Mesenchymal stem cell (in vitro differentiated cells and primary cell): ENCODE results near the gene SYT9.

ENCODE experiments used
- DNase-seq: peaks from one replicate; pipeline ENCODE4 v3.0.0-alpha.2; 2013
- H2AFZ ChIP-seq: one replicate; pipeline ENCODE4 v1.6.1; 2013; ENCODE audit warnings: low read depth, mild to moderate bottlenecking, control low read depth, inconsistent platforms, low read length, moderate library complexity
- H2AK5ac ChIP-seq: 2 replicates; pipeline ENCODE4 v1.6.1; 2013; ENCODE audit warnings: low read length, moderate library complexity, mild to moderate bottlenecking, inconsistent platforms; ENCODE audit not compliant: severe bottlenecking
- H2BK120ac ChIP-seq: one replicate; pipeline ENCODE4 v1.6.1; 2013; ENCODE audit warnings: low read depth, mild to moderate bottlenecking, inconsistent platforms, low read length, moderate library complexity
- H2BK12ac ChIP-seq, 2 experiments: one replicate each; pipeline ENCODE4 v1.6.1; 2013; ENCODE audit warnings: inconsistent platforms in 2 of 2, low read length in 2 of 2, mild to moderate bottlenecking in 2 of 2, moderate library complexity in 2 of 2, control low read depth in 1 of 2
- H2BK15ac ChIP-seq: one replicate; pipeline ENCODE4 v1.6.1; 2013; ENCODE audit warnings: mild to moderate bottlenecking, low read depth, inconsistent platforms; ENCODE audit not compliant: poor library complexity, severe bottlenecking
- H2BK5ac ChIP-seq: 2 replicates; pipeline ENCODE4 v1.6.1; 2013; ENCODE audit warnings: low read depth, mild to moderate bottlenecking, low read length, control low read depth, inconsistent platforms; ENCODE audit not compliant: poor library complexity, severe bottlenecking
- H3K14ac ChIP-seq, 2 experiments: one replicate each; pipeline ENCODE4 v1.6.1; 2013; ENCODE audit warnings: inconsistent platforms in 2 of 2, low read length in 2 of 2, control low read depth in 1 of 2, mild to moderate bottlenecking in 1 of 2, moderate library complexity in 1 of 2
- H3K18ac ChIP-seq, 2 experiments: one replicate each; pipeline ENCODE4 v1.6.1; 2013; ENCODE audit warnings: inconsistent platforms in 2 of 2, low read length in 2 of 2, control low read depth in 1 of 2, low read depth in 1 of 2, mild to moderate bottlenecking in 1 of 2
- H3K23ac ChIP-seq, 2 experiments: one replicate each; pipeline ENCODE4 v1.6.1; 2013; ENCODE audit warnings: inconsistent platforms in 2 of 2, low read length in 2 of 2, mild to moderate bottlenecking in 2 of 2, moderate library complexity in 2 of 2, control low read depth in 1 of 2
- H3K27ac ChIP-seq: 2 replicates; pipeline ENCODE4 v1.5.1; 2013; ENCODE audit warnings: mild to moderate bottlenecking, moderate library complexity, low read length, control low read depth, inconsistent platforms; ENCODE audit not compliant: poor library complexity, severe bottlenecking
- H3K27me3 ChIP-seq, 2 experiments: 2 replicates each; pipeline versions ENCODE4 v1.6.1 to v1.7.0; 2013; ENCODE audit warnings: low read length in 2 of 2, mild to moderate bottlenecking in 2 of 2, moderate library complexity in 2 of 2, control low read depth in 1 of 2, inconsistent platforms in 1 of 2; ENCODE audit not compliant: control insufficient read depth in 1 of 2, insufficient read depth in 1 of 2
- H3K36me3 ChIP-seq, 2 experiments: 2 replicates each; pipeline versions ENCODE4 v1.6.1 to v1.7.0; 2013; ENCODE audit warnings: low read length in 2 of 2, control low read depth in 1 of 2, inconsistent platforms in 1 of 2, low read depth in 1 of 2, mild to moderate bottlenecking in 1 of 2; ENCODE audit not compliant: insufficient read depth in 2 of 2, control insufficient read depth in 1 of 2
- H3K4ac ChIP-seq, 2 experiments: one replicate each; pipeline ENCODE4 v1.6.1; 2013; ENCODE audit warnings: inconsistent platforms in 2 of 2, low read length in 2 of 2, mild to moderate bottlenecking in 2 of 2, moderate library complexity in 2 of 2, control low read depth in 1 of 2, low read depth in 1 of 2
- H3K4me1 ChIP-seq: 2 replicates; pipeline ENCODE4 v1.6.1; 2013; ENCODE audit warnings: low read depth, low read length, control low read depth; ENCODE audit not compliant: control insufficient read depth, insufficient read depth
- H3K4me2 ChIP-seq: 2 replicates; pipeline ENCODE4 v1.6.1; 2013; ENCODE audit warnings: low read length, mild to moderate bottlenecking, inconsistent platforms; ENCODE audit not compliant: poor library complexity, severe bottlenecking
- H3K4me3 ChIP-seq, 2 experiments: 2 replicates each; pipeline versions ENCODE4 v1.5.1 to v1.7.0; 2013; ENCODE audit warnings: low read length in 2 of 2, mild to moderate bottlenecking in 2 of 2, control low read depth in 1 of 2, low read depth in 1 of 2; ENCODE audit not compliant: insufficient read depth in 1 of 2
- H3K79me1 ChIP-seq: replicated peaks from 2 replicates; pipeline ENCODE4 v1.6.1; 2013; ENCODE audit warnings: mild to moderate bottlenecking, control low read depth, low read length, inconsistent platforms; ENCODE audit not compliant: poor library complexity, severe bottlenecking
- H3K9ac ChIP-seq: 2 replicates; pipeline ENCODE4 v1.7.0; 2013; ENCODE audit warnings: mild to moderate bottlenecking, low read length, moderate library complexity
- H3K9me3 ChIP-seq: 2 replicates; pipeline ENCODE4 v1.7.0; 2013; ENCODE audit warnings: mild to moderate bottlenecking, low read length; ENCODE audit not compliant: control insufficient read depth
- H4K8ac ChIP-seq: one replicate; pipeline ENCODE4 v1.6.1; 2013; ENCODE audit warnings: inconsistent platforms, mild to moderate bottlenecking, low read length, moderate library complexity
- H4K91ac ChIP-seq: one replicate; pipeline ENCODE4 v1.6.1; 2013; ENCODE audit warnings: mild to moderate bottlenecking, low read length, inconsistent platforms
- WGBS: methylation state at CpG from one replicate; pipeline ENCODE4 v1.1.7; 2013; ENCODE audit warnings: mixed read lengths; 5-methylcytosine and 5-hydroxymethylcytosine counted together

Gene SYT9

DNA sequence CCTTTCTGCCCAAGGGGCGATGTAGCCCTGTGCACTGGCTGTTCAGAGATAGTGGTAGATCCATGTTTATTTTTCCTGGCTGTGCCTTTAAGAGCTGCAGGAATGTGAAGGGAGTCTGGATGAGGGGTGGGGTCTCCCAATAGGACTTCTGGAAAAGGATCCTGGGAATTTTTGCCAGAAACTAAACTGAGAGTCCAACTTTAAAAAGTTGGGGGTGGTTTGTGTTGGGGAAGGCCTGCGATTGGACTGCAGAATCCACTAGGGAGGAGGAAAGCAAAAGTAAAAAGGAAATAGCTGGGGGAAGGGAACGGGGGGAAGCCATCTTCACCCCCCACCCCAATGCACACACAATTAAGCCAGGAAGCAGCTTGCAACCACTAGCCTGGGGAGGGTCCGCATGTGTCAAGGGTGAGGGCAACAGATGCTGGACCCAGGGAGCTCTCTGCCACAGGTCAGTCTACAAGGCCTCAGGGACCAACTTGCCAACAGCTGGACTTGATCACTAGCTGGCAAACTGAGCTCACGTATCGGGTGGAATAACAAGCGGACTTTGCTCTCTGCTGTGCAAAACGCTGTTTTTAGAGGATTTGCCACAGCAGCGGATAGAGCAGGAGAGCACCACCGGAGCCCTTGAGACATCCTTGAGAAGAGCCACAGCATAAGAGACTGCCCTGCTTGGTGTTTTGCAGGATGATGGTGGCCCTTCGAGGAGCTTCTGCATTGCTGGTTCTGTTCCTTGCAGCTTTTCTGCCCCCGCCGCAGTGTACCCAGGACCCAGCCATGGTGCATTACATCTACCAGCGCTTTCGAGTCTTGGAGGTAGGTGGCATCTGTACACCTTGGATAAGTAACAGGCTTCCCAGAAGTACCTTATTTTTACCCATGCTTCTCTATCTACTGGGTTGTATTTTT is 233.7 kb downstream of the SYT9 start, which contains the start of gene OLFML1:
OLFML1 (plus strand) TSS at position 321 of the 912 bp plus-strand sequence; CDS start at position 691, 370 bp downstream.
- H2BK15ac ChIP-seq, result no peak within 1 kb of the TSS
- WGBS, result 78% methylated on average over 14 of the region's 15 CpGs
- H2AFZ ChIP-seq, result no peak within 1 kb of the TSS
- H3K27ac ChIP-seq, result no peak within 1 kb of the TSS
- no peak within 1 kb of the TSS for H3K14ac ChIP-seq
- H2BK12ac ChIP-seq, result peak within 1 kb of the TSS in 1 of 2 experiments; percentile 11
- no peaks in the 10 kb centered on the region for H3K9me3 ChIP-seq
- peaks cover 0 to 16% of the 10 kb centered on the region in 2 experiments for H3K36me3 ChIP-seq
- no peak within 1 kb of the TSS for H3K4me2 ChIP-seq
- H4K91ac ChIP-seq, result no peak within 1 kb of the TSS
- H3K23ac ChIP-seq, result no peak within 1 kb of the TSS
- DNase-seq, result no peak
- H2BK120ac ChIP-seq, result no peak within 1 kb of the TSS
- no peaks in the 10 kb centered on the region for H3K79me1 ChIP-seq
- H3K4me1 ChIP-seq, result no peaks in the 10 kb centered on the region
- no peak within 1 kb of the TSS for H2BK5ac ChIP-seq
- no peak within 1 kb of the TSS for H3K4ac ChIP-seq
- no peak within 1 kb of the TSS for H4K8ac ChIP-seq
- H3K27me3 ChIP-seq, result no peaks in the 10 kb centered on the region
- no peak within 1 kb of the TSS for H3K18ac ChIP-seq
- H2AK5ac ChIP-seq, result no peak within 1 kb of the TSS
- H3K9ac ChIP-seq, result peak within 1 kb of the TSS; percentile 87
- peak within 1 kb of the TSS in 1 of 2 experiments; percentile 88 for H3K4me3 ChIP-seq

DNA sequence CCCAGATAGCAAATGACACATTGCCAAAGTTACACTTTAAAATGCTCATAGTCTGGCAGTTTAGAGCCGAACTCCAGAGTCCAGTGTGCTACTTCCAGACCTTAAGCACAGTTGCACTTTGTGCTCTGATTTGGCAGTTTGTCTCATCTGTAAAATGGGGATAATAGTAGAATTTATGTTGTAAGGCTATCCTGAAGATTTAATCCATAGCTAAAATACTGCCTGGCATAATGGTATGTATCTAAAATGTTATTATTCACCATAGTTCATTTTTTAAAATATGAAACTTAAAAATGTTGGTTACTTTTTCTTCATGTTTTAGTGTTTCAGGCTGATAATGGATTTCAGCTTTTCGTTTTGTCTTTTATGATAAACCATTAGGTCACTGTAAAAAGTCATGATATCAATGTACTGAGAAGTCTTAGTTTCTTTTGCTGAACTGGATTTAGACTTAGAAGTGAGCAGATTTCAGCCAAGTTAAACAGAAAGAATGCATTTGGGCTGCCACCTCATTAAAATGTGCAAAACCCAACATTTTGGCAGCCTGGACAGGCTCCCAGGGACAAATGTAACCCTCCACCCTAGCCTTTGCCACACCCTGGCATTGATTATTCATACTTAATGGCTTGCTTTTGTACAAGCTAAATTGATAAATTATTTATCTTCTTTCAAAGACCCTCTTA is 234.5 kb downstream of the SYT9 start:
- Histone ChIP-seq H2BK120ac (no peak overlapping the region), H3K36me3 (peaks cover 0 to 19% of the 10 kb centered on the region in 2 experiments), H3K9ac (peak overlapping the region; percentile 87), H4K8ac (no peak overlapping the region), H2BK12ac (no peak overlapping the region), H2AFZ (no peak overlapping the region), H3K4me2 (no peak overlapping the region), H3K14ac (no peak overlapping the region), H3K18ac (no peak overlapping the region), H3K27ac (no peak overlapping the region), H2BK5ac (no peak overlapping the region), H3K79me1 (no peaks in the 10 kb centered on the region), H3K4me1 (no peaks in the 10 kb centered on the region), H3K4me3 (peak overlapping the region in 1 of 2 experiments; percentile 88), H4K91ac (no peak overlapping the region), H2AK5ac (no peak overlapping the region), H3K23ac (no peak overlapping the region), H2BK15ac (no peak overlapping the region), H3K27me3 (no peaks in the 10 kb centered on the region), H3K9me3 (no peaks in the 10 kb centered on the region), H3K4ac (no peak overlapping the region)
- WGBS, result 75% methylated on average over 2 of the region's 2 CpGs
- no peak for DNase-seq

DNA sequence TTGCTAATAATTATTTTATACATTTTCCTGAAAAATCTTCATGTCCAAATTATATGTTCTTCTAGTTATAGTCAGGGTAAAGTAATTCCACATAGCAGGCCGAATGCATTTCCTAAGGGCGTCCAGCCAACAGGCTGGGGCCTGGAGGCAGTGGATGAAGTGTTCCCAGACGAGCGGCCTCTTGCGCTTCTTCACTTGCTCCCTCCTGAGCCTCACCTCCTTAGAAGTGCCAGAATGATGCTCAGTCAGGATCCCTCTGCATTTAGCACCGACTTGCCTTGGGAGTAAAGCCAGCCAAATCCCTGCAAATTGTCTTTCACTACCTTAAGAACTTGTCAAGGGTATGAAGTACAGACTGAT is 235.1 kb downstream of the SYT9 start:
- H3K9me3 ChIP-seq, result no peaks in the 10 kb centered on the region
- no peak overlapping the region for H2AFZ ChIP-seq
- WGBS, result 80% methylated on average over 6 of the region's 6 CpGs
- H4K8ac ChIP-seq, result no peak overlapping the region
- no peak overlapping the region for H2BK5ac ChIP-seq
- H3K18ac ChIP-seq, result no peak overlapping the region
- no peak overlapping the region for H3K27ac ChIP-seq
- H2BK15ac ChIP-seq, result no peak overlapping the region
- no peak overlapping the region for H2AK5ac ChIP-seq
- H3K23ac ChIP-seq, result no peak overlapping the region
- no peak for DNase-seq
- H3K79me1 ChIP-seq, result no peaks in the 10 kb centered on the region
- H3K4ac ChIP-seq, result no peak overlapping the region
- H3K4me2 ChIP-seq, result no peak overlapping the region
- H3K27me3 ChIP-seq, result no peaks in the 10 kb centered on the region
- H3K36me3 ChIP-seq, result peaks cover 0 to 24% of the 10 kb centered on the region in 2 experiments
- H2BK120ac ChIP-seq, result no peak overlapping the region
- H2BK12ac ChIP-seq, result no peak overlapping the region
- H3K9ac ChIP-seq, result peak overlapping the region; percentile 87
- H3K14ac ChIP-seq, result no peak overlapping the region
- H3K4me1 ChIP-seq, result no peaks in the 10 kb centered on the region
- H4K91ac ChIP-seq, result no peak overlapping the region
- peak overlapping the region in 1 of 2 experiments; percentile 88 for H3K4me3 ChIP-seq

DNA sequence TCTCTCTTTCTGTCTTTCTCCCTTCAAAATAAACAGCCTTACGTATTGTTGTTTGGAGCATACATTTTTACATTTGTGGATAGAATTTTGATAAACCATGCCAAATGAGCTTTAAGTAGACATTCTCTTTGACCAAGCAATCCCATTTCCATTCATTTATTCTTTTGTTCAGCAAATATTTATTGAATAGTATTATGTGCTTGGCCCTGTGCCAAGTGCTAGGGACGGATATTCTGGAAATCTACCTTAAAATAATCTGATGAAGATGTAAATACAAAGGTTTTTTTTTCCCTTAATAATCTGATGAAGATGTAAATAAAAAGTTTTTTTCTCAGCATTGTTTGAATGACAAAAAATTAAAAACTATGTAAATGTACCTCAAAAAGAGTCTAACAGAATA is 235.7 kb downstream of the SYT9 start:
- DNase-seq, result no peak
- no CpG with 5 or more reads among the region's 2 CpGs for WGBS
- H2BK12ac ChIP-seq, result no peak overlapping the region
- no peak overlapping the region for H4K8ac ChIP-seq
- H3K27ac ChIP-seq, result no peak overlapping the region
- H3K36me3 ChIP-seq, result peaks cover 0 to 28% of the 10 kb centered on the region in 2 experiments
- no peak overlapping the region for H2AK5ac ChIP-seq
- no peak overlapping the region for H4K91ac ChIP-seq
- H3K79me1 ChIP-seq, result no peaks in the 10 kb centered on the region
- no peak overlapping the region for H3K23ac ChIP-seq
- H2BK120ac ChIP-seq, result no peak overlapping the region
- H3K18ac ChIP-seq, result no peak overlapping the region
- no peak overlapping the region for H2AFZ ChIP-seq
- no peak overlapping the region for H3K14ac ChIP-seq
- no peak overlapping the region for H2BK5ac ChIP-seq
- H2BK15ac ChIP-seq, result no peak overlapping the region
- no peaks in the 10 kb centered on the region for H3K4me1 ChIP-seq
- peak overlapping the region; percentile 87 for H3K9ac ChIP-seq
- no peak overlapping the region for H3K4ac ChIP-seq
- H3K9me3 ChIP-seq, result no peaks in the 10 kb centered on the region
- peak overlapping the region in 1 of 2 experiments; percentile 88 for H3K4me3 ChIP-seq
- H3K4me2 ChIP-seq, result no peak overlapping the region
- H3K27me3 ChIP-seq, result no peaks in the 10 kb centered on the region
